HEK293 (cell line): ENCODE results near the gene KRTAP10-7.

Experiments
- CTCF ChIA-PET: fragments of 350-600 bp; formaldehyde crosslinking; extraction: SDS; loops from one replicate; lab custom pipeline; 2021; ENCODE audit warnings: antibody characterized with exemption; lab: Yijun Ruan, JAX
- POLR2A ChIA-PET: fragments of 300-600 bp; formaldehyde crosslinking; extraction: SDS; loops from one replicate; lab custom pipeline; 2020; ENCODE audit warnings: antibody characterized with exemption, inconsistent platforms; lab: Yijun Ruan, JAX
- H3K27ac ChIP-seq: fragments of 200-500 bp; sonication (Bioruptor generic); 2 replicates; pipeline ENCODE4 v1.5.1; 2014; ENCODE audit warnings: low read depth, low read length, control low read depth, inconsistent platforms; ENCODE audit errors: extremely low read depth
- H3K36me3 ChIP-seq, 2 experiments: fragments of 200-500 bp in 1 of 2; sonication (Bioruptor generic) in 1 of 2; 1 replicate in 1 of 2; 2 replicates in 1 of 2; pipeline ENCODE4 v1.5.1; 2014 to 2017; ENCODE audit warnings: inconsistent platforms in 2 of 2, low read length in 2 of 2; ENCODE audit not compliant: control insufficient read depth in 2 of 2, insufficient read depth in 1 of 2
- H3K4me1 ChIP-seq: fragments of 200-500 bp; sonication (Bioruptor generic); 2 replicates; pipeline ENCODE4 v1.5.1; 2014; ENCODE audit warnings: mild to moderate bottlenecking, low read length, inconsistent platforms; ENCODE audit not compliant: control insufficient read depth, insufficient read depth
- H3K4me3 ChIP-seq: 2 replicates; pipeline ENCODE4 v1.5.1; 2011; ENCODE audit warnings: low read depth, mild to moderate bottlenecking, control low read depth, low read length, moderate library complexity
- H3K9me3 ChIP-seq: fragments of 200-500 bp; sonication (Bioruptor generic); 2 replicates; pipeline ENCODE4 v1.5.1; 2014; ENCODE audit warnings: low read depth, low read length, inconsistent platforms; ENCODE audit not compliant: control insufficient read depth, insufficient read depth
- KLF1 ChIP-seq: fragments of 450-650 bp; formaldehyde crosslinking; IDR thresholded peaks from 2 replicates; pipeline ENCODE4 v1.5.1; 2016; ENCODE audit warnings: missing biosample characterization, missing genetic modification characterization
- MYNN ChIP-seq: fragments of 450-650 bp; formaldehyde crosslinking; IDR thresholded peaks from 2 replicates; pipeline ENCODE4 v1.5.1; 2016; ENCODE audit warnings: missing biosample characterization, missing genetic modification characterization, borderline replicate concordance
- YY1 ChIP-seq: fragments of 450-650 bp; formaldehyde crosslinking; IDR thresholded peaks from 2 replicates; pipeline ENCODE4 v1.5.1; 2018; ENCODE audit warnings: missing biosample characterization, missing genetic modification characterization
- ZFHX2 ChIP-seq: fragments of 450-650 bp; formaldehyde crosslinking; conservative IDR thresholded peaks from 2 replicates; pipeline ENCODE4 v1.5.1; 2016; ENCODE audit warnings: missing biosample characterization, missing genetic modification characterization
- ZNF140 ChIP-seq: fragments of 450-650 bp; formaldehyde crosslinking; IDR thresholded peaks from 2 replicates; pipeline ENCODE4 v1.5.1; 2016; ENCODE audit warnings: missing biosample characterization, missing genetic modification characterization
- ZNF2 ChIP-seq: fragments of 450-650 bp; formaldehyde crosslinking; IDR thresholded peaks from 2 replicates; pipeline ENCODE4 v1.5.1; 2016; ENCODE audit warnings: missing biosample characterization, missing genetic modification characterization
- ZNF23 ChIP-seq: fragments of 450-650 bp; formaldehyde crosslinking; IDR thresholded peaks from 2 replicates; pipeline ENCODE4 v1.5.1; 2016; ENCODE audit warnings: missing biosample characterization, missing genetic modification characterization, borderline replicate concordance
- ZNF302 ChIP-seq: fragments of 450-650 bp; formaldehyde crosslinking; IDR thresholded peaks from 2 replicates; pipeline ENCODE4 v1.5.1; 2016; ENCODE audit warnings: missing biosample characterization, missing genetic modification characterization, low read depth
- ZNF335 ChIP-seq: fragments of 450-650 bp; formaldehyde crosslinking; conservative IDR thresholded peaks from 2 replicates; pipeline ENCODE4 v1.5.1; 2016; ENCODE audit warnings: missing biosample characterization, missing genetic modification characterization
- ZNF350 ChIP-seq: fragments of 450-650 bp; formaldehyde crosslinking; IDR thresholded peaks from 2 replicates; pipeline ENCODE4 v1.5.0; 2017; ENCODE audit warnings: missing biosample characterization, mild to moderate bottlenecking, missing genetic modification characterization
- ZNF596 ChIP-seq: fragments of 450-650 bp; IDR thresholded peaks from 2 replicates; pipeline ENCODE4 v1.5.0; 2018; ENCODE audit warnings: missing biosample characterization, mild to moderate bottlenecking, missing genetic modification characterization, moderate library complexity
- TF ChIP-seq, protein P1 (sequence below): fragments of 450-650 bp; formaldehyde crosslinking; IDR thresholded peaks from 2 replicates; pipeline ENCODE4 v1.5.1; 2017; ENCODE audit warnings: missing biosample characterization, missing genetic modification characterization
- TF ChIP-seq, protein P2 (sequence below): fragments of 450-650 bp; formaldehyde crosslinking; IDR thresholded peaks from 2 replicates; pipeline ENCODE4 v1.5.1; 2016; ENCODE audit warnings: missing biosample characterization, missing genetic modification characterization, borderline replicate concordance
- TF ChIP-seq, protein P3 (sequence below): fragments of 450-650 bp; formaldehyde crosslinking; IDR thresholded peaks from 2 replicates; pipeline ENCODE4 v1.5.1; 2016; ENCODE audit warnings: missing biosample characterization, missing genetic modification characterization
- TF ChIP-seq, protein P4 (sequence below): fragments of 450-650 bp; formaldehyde crosslinking; IDR thresholded peaks from 2 replicates; pipeline ENCODE4 v1.5.1; 2017; ENCODE audit warnings: missing biosample characterization, missing genetic modification characterization
- TF ChIP-seq, protein P5 (sequence below): fragments of 450-650 bp; formaldehyde crosslinking; IDR thresholded peaks from 2 replicates; pipeline ENCODE4 v1.5.1; 2016; ENCODE audit warnings: missing biosample characterization, missing genetic modification characterization, borderline replicate concordance
- TF ChIP-seq, protein P6 (sequence below): fragments of 450-650 bp; formaldehyde crosslinking; IDR thresholded peaks from 2 replicates; pipeline ENCODE4 v1.5.1; 2017; ENCODE audit warnings: missing biosample characterization, missing genetic modification characterization
- TF ChIP-seq, protein P7 (sequence below): fragments of 450-650 bp; formaldehyde crosslinking; IDR thresholded peaks from 2 replicates; pipeline ENCODE4; 2016; ENCODE audit warnings: missing biosample characterization, missing genetic modification characterization

KRTAP10-7 gene

DNA sequence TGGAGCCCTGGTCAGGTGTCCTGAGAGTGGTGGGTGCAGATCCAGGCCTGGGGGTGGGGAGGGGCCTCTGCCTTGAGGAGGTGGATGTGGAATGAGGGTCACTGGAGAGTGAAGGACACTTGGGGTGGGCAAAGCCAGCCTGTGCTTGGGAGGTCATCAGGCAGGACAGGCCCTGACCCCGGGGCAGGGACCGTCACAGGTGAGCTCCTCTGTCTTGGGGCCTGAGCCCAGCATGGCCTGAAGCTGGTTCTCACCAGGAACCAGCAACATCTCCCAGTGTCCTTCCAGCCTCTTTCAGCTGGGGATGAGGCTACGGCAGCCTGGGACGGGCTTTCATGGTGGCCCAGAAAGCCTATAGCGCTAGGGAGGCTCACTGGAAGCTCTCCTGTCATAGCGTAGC is 48.3 kb upstream of the KRTAP10-7 start:
- Histone ChIP-seq H3K27ac (no peak overlapping the region), H3K4me3 (no peak overlapping the region), H3K9me3 (no peaks in the 10 kb centered on the region), H3K36me3 (no peaks in the 10 kb centered on the region), H3K4me1 (no peaks in the 10 kb centered on the region)
- TF ChIP-seq ZFHX2 (tag by site-specific recombination) (no peak), ZNF23 (tag by site-specific recombination) (no peak), YY1 (tag by site-specific recombination) (no peak), ZNF350 (tag by site-specific recombination) (no peak), ZNF2 (tag by site-specific recombination) (no peak), ZNF596 (no peak), KLF1 (tag by site-specific recombination) (no peak), ZNF335 (tag by site-specific recombination) (no peak), MYNN (tag by site-specific recombination) (no peak), ZNF302 (tag by site-specific recombination) (no peak), ZNF140 (no peak)
- TF ChIP-seq, protein P1, sequence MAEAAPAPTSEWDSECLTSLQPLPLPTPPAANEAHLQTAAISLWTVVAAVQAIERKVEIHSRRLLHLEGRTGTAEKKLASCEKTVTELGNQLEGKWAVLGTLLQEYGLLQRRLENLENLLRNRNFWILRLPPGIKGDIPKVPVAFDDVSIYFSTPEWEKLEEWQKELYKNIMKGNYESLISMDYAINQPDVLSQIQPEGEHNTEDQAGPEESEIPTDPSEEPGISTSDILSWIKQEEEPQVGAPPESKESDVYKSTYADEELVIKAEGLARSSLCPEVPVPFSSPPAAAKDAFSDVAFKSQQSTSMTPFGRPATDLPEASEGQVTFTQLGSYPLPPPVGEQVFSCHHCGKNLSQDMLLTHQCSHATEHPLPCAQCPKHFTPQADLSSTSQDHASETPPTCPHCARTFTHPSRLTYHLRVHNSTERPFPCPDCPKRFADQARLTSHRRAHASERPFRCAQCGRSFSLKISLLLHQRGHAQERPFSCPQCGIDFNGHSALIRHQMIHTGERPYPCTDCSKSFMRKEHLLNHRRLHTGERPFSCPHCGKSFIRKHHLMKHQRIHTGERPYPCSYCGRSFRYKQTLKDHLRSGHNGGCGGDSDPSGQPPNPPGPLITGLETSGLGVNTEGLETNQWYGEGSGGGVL (tag by site-specific recombination), result no peak
- TF ChIP-seq, protein P2, sequence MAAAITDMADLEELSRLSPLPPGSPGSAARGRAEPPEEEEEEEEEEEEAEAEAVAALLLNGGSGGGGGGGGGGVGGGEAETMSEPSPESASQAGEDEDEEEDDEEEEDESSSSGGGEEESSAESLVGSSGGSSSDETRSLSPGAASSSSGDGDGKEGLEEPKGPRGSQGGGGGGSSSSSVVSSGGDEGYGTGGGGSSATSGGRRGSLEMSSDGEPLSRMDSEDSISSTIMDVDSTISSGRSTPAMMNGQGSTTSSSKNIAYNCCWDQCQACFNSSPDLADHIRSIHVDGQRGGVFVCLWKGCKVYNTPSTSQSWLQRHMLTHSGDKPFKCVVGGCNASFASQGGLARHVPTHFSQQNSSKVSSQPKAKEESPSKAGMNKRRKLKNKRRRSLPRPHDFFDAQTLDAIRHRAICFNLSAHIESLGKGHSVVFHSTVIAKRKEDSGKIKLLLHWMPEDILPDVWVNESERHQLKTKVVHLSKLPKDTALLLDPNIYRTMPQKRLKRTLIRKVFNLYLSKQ (tag by site-specific recombination), result no peak
- TF ChIP-seq, protein P3, sequence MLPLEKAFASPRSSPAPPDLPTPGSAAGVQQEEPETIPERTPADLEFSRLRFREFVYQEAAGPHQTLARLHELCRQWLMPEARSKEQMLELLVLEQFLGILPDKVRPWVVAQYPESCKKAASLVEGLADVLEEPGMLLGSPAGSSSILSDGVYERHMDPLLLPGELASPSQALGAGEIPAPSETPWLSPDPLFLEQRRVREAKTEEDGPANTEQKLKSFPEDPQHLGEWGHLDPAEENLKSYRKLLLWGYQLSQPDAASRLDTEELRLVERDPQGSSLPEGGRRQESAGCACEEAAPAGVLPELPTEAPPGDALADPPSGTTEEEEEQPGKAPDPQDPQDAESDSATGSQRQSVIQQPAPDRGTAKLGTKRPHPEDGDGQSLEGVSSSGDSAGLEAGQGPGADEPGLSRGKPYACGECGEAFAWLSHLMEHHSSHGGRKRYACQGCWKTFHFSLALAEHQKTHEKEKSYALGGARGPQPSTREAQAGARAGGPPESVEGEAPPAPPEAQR (tag by site-specific recombination), result no peak
- TF ChIP-seq, protein P4, sequence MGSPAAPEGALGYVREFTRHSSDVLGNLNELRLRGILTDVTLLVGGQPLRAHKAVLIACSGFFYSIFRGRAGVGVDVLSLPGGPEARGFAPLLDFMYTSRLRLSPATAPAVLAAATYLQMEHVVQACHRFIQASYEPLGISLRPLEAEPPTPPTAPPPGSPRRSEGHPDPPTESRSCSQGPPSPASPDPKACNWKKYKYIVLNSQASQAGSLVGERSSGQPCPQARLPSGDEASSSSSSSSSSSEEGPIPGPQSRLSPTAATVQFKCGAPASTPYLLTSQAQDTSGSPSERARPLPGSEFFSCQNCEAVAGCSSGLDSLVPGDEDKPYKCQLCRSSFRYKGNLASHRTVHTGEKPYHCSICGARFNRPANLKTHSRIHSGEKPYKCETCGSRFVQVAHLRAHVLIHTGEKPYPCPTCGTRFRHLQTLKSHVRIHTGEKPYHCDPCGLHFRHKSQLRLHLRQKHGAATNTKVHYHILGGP, result no peak
- TF ChIP-seq, protein P5, sequence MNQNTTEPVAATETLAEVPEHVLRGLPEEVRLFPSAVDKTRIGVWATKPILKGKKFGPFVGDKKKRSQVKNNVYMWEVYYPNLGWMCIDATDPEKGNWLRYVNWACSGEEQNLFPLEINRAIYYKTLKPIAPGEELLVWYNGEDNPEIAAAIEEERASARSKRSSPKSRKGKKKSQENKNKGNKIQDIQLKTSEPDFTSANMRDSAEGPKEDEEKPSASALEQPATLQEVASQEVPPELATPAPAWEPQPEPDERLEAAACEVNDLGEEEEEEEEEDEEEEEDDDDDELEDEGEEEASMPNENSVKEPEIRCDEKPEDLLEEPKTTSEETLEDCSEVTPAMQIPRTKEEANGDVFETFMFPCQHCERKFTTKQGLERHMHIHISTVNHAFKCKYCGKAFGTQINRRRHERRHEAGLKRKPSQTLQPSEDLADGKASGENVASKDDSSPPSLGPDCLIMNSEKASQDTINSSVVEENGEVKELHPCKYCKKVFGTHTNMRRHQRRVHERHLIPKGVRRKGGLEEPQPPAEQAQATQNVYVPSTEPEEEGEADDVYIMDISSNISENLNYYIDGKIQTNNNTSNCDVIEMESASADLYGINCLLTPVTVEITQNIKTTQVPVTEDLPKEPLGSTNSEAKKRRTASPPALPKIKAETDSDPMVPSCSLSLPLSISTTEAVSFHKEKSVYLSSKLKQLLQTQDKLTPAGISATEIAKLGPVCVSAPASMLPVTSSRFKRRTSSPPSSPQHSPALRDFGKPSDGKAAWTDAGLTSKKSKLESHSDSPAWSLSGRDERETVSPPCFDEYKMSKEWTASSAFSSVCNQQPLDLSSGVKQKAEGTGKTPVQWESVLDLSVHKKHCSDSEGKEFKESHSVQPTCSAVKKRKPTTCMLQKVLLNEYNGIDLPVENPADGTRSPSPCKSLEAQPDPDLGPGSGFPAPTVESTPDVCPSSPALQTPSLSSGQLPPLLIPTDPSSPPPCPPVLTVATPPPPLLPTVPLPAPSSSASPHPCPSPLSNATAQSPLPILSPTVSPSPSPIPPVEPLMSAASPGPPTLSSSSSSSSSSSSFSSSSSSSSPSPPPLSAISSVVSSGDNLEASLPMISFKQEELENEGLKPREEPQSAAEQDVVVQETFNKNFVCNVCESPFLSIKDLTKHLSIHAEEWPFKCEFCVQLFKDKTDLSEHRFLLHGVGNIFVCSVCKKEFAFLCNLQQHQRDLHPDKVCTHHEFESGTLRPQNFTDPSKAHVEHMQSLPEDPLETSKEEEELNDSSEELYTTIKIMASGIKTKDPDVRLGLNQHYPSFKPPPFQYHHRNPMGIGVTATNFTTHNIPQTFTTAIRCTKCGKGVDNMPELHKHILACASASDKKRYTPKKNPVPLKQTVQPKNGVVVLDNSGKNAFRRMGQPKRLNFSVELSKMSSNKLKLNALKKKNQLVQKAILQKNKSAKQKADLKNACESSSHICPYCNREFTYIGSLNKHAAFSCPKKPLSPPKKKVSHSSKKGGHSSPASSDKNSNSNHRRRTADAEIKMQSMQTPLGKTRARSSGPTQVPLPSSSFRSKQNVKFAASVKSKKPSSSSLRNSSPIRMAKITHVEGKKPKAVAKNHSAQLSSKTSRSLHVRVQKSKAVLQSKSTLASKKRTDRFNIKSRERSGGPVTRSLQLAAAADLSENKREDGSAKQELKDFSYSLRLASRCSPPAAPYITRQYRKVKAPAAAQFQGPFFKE (tag by site-specific recombination), result no peak
- TF ChIP-seq, protein P6, sequence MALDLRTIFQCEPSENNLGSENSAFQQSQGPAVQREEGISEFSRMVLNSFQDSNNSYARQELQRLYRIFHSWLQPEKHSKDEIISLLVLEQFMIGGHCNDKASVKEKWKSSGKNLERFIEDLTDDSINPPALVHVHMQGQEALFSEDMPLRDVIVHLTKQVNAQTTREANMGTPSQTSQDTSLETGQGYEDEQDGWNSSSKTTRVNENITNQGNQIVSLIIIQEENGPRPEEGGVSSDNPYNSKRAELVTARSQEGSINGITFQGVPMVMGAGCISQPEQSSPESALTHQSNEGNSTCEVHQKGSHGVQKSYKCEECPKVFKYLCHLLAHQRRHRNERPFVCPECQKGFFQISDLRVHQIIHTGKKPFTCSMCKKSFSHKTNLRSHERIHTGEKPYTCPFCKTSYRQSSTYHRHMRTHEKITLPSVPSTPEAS, result no peak
- TF ChIP-seq, protein P7, sequence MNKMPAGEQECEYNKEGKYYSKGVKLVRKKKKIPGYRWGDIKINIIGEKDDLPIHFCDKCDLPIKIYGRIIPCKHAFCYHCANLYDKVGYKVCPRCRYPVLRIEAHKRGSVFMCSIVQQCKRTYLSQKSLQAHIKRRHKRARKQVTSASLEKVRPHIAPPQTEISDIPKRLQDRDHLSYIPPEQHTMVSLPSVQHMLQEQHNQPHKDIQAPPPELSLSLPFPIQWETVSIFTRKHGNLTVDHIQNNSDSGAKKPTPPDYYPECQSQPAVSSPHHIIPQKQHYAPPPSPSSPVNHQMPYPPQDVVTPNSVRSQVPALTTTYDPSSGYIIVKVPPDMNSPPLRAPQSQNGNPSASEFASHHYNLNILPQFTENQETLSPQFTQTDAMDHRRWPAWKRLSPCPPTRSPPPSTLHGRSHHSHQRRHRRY, result no peak
- CTCF ChIA-PET, result no interaction called here
- POLR2A ChIA-PET, result no interaction called here
